Left lung (tissue), 10 donors: Measurements from ENCODE around the gene COMMD4. TPM values are rescaled to one million over a fixed set of nuclear protein-coding genes. Genes with fewer than 3 reads are reported as not detected.

Source experiments
- ATAC-seq: fragments of 200-7000 bp; cut with Tn5 transposase; one replicate; pipeline ENCODE4 v1.9.1; 2020; ENCODE audit warnings: moderate library complexity
- DNase-seq, 4 donors: peaks; one replicate each; pipeline ENCODE4 v3.0.0-alpha.2; 2013 to 2020
- H3K27ac ChIP-seq, 2 donors: fragments of 200-600 bp; sonication (generic) in 1 of 2; one replicate each; pipeline versions ENCODE4 v1.5.0 to v1.8.0; 2020 to 2021
- H3K27me3 ChIP-seq, 2 donors: fragments of 200-600 bp; sonication (generic) in 1 of 2; one replicate each; pipeline versions ENCODE4 v1.5.0 to v1.8.0; 2020 to 2021
- H3K36me3 ChIP-seq, 2 donors: fragments of 200-600 bp; sonication (generic) in 1 of 2; one replicate each; pipeline versions ENCODE4 v1.5.0 to v1.8.0; 2020 to 2021
- H3K4me1 ChIP-seq, 2 donors: fragments of 200-600 bp; one replicate each; pipeline ENCODE4 v1.8.0; 2021
- H3K4me3 ChIP-seq, 2 donors: fragments of 200-600 bp; sonication (generic) in 1 of 2; one replicate each; pipeline versions ENCODE4 v1.5.0 to v1.8.0; 2020 to 2021; ENCODE audit warnings: mild to moderate bottlenecking in 1 of 2
- H3K9me3 ChIP-seq, 2 donors: fragments of 200-600 bp; sonication (generic) in 1 of 2; one replicate each; pipeline versions ENCODE4 v1.5.0 to v1.8.0; 2020 to 2021
- CTCF ChIP-seq, 2 donors: fragments of 200-600 bp; sonication (generic) in 1 of 2; IDR thresholded peaks; one replicate each; pipeline versions ENCODE4 v1.5.0 to v1.8.0; 2021; ENCODE audit warnings: antibody characterized with exemption in 2 of 2
- intact Hi-C, 2 donors: fragments of 100-400 bp; cut with DNase I; formaldehyde crosslinking; loops; one replicate each; pipeline versions ENCODE4 v1.11.2 to v1.14.2; 2022
- polyA plus RNA-seq, 6 donors: library from polyadenylated mRNA; unstranded; fragments of 120-200 nt; gene quantifications; one replicate each; pipeline ENCODE4 v1.2.1, GENCODE V29; 2013; ENCODE audit not compliant: insufficient read length in 6 of 6
- total RNA-seq, 2 donors: library from RNA; stranded (reverse); fragmentation: NEBNext Ultra II Directional; extraction: Animal tissue kit (Norgen Biotek cat#: 25700); gene quantifications; one replicate each; pipeline ENCODE4 v1.2.1, GENCODE V29; 2021
- donor health status: DM: no; HTN: yes; CAD: no.
- donor health status: DM: no; HTN: no; CAD: no.

The COMMD4 gene
- total and polyA plus RNA-seq, 8 donors: 71.4 to 97.2 (median 76.2) TPM

DNA sequence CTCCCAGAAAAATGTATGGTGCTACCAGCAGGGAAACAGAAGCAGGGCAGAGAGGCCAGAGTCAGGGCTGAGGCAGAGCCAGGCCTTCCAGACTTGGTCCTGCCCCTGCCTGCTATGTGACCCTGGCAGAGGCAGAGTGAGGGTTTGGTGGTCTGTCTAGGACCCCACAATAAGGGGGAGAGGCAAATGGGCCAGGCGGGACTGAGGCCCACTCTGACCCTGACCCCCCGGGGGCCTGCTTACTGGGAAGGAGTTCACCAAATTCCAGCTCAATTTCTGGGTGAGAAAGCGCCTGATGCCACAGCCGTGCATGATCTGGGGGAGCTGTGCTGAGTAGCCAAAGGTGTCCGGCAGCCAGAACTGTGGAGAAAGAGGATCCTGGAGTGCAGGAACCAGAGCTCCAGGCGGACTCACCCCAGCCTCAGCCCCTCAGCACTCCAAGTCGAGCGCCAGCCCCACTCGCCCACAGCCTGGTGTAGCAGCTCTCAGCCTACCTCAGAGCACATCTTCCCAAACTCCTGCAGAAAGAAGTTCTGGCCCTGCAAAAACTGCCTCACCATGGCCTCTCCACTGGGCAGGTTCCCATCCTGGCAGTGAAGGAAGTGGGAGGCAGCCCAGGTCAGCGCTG lies 25.6 kb downstream of the COMMD4 start:
- no peaks in the 10 kb centered on the region for H3K4me1 ChIP-seq
- no peak overlapping the region for H3K27ac ChIP-seq
- ATAC-seq: no peak
- no peaks in the 10 kb centered on the region for H3K9me3 ChIP-seq
- TF ChIP-seq CTCF (IDR thresholded peaks at IDR 0.05): no peak
- intact Hi-C loops: no loop called here
- H3K27me3 ChIP-seq: no peaks in the 10 kb centered on the region
- no peak for DNase-seq
- no peak overlapping the region for H3K4me3 ChIP-seq
- H3K36me3 ChIP-seq: peaks cover 0 to 100% of the 10 kb centered on the region in 2 donors

- TF ChIP-seq CTCF (IDR thresholded peaks at IDR 0.05): no peak
- Histone ChIP-seq H3K9me3 (no peaks in the 10 kb centered on the region), H3K36me3 (peaks cover 0 to 100% of the 10 kb centered on the region in 2 donors), H3K4me3 (no peak overlapping the region), H3K27me3 (no peaks in the 10 kb centered on the region), H3K27ac (no peak overlapping the region), H3K4me1 (peaks cover 0 to 3% of the 10 kb centered on the region in 2 donors)
- intact Hi-C loops: no loop called here
- ATAC-seq (no peak), DNase-seq (no peak)
Observed at GRCh38 chr15:75361989-75362641, 26.3 kb downstream of the COMMD4 start.

DNA sequence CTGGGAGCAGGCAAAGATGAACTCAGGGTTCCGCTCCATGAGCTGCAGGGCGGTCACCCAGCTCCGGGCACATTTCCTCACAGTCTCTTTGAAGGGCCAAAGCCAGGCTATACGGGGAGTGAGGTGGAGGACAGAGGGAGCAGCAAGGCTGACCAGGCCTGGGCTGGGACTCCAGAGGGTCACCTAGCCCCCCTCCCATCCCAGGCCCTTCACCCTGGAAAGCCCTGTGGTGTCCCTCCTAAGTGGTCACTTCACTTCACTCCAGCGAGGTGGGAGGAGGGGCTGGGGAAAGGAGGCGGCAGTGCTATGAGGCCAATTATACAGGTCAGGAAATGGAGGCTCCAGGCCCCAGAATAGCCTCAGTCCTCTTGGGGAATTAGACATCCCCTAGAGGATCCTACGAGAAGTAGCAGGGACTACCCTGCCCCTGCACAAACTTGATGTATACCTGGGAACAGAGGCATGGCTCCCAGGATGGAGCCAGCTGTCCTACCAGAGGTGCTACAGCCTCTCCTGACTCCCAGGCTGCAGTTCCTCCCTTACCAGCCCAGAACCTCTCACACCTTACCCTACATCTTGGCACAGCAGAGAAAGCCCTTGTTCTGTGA lies 26.9 kb downstream of the COMMD4 start:
- no peak for TF ChIP-seq CTCF (IDR thresholded peaks at IDR 0.05)
- Histone ChIP-seq H3K4me1 (peaks cover 3 to 10% of the 10 kb centered on the region in 2 donors), H3K27ac (no peak overlapping the region), H3K27me3 (no peaks in the 10 kb centered on the region), H3K4me3 (no peak overlapping the region), H3K9me3 (no peaks in the 10 kb centered on the region), H3K36me3 (peaks cover 0 to 97% of the 10 kb centered on the region in 2 donors)
- ATAC-seq (no peak), DNase-seq (no peak)
- intact Hi-C loops: no loop called here

DNA sequence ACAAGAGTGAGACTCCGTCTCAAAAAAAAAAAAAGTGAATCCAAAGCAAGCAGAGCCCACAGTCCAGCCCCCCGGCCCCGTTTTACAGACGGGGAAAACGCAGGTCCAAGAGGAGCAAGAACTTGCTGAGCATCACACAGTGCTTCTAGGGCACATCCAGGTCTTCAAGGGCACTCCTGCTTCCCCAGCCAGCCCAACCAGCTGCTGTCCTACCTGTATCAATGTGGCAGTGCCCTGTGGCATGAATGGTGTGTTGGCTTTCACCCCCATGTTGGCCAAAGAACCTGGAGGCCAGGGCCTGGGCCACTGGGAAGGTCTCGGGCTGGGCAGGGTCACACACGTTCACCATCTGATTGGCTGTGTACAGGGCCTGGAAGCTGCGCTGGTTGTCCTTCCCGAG lies 27.9 kb downstream of the COMMD4 start:
- H3K27ac ChIP-seq: no peak overlapping the region
- no peaks in the 10 kb centered on the region for H3K9me3 ChIP-seq
- DNase-seq: no peak
- H3K4me1 ChIP-seq: peaks cover 3 to 12% of the 10 kb centered on the region in 2 donors
- peaks cover 0 to 86% of the 10 kb centered on the region in 2 donors for H3K36me3 ChIP-seq
- no peaks in the 10 kb centered on the region for H3K27me3 ChIP-seq
- H3K4me3 ChIP-seq: no peak overlapping the region
- intact Hi-C loops: no loop called here
- ATAC-seq: no peak
- no peak for TF ChIP-seq CTCF (IDR thresholded peaks at IDR 0.05)

DNA sequence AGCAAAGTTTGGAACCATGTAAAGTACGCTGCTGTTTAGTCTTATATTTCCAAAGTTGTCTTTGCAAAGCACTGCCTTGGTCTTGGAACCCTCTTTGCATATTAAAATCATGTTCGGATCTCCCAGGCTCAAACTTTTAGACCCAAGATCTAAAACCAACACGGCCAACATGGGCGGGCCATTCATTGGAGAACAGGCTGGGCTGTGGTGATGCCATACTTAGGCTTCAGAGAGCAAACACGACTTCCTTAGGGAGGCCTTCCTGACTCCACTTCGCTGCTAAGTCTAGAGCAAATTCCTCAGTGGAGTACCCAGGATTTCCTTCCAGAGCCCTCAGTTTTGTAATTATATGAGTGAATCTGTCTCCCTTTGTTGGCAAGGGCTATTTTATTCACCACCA lies 29.0 kb downstream of the COMMD4 start:
- no peak overlapping the region for H3K27ac ChIP-seq
- TF ChIP-seq CTCF (IDR thresholded peaks at IDR 0.05): no peak
- no peaks in the 10 kb centered on the region for H3K27me3 ChIP-seq
- no peak for DNase-seq
- H3K36me3 ChIP-seq: peaks cover 0 to 75% of the 10 kb centered on the region in 2 donors
- ATAC-seq: no peak
- no peaks in the 10 kb centered on the region for H3K9me3 ChIP-seq
- no peak overlapping the region for H3K4me3 ChIP-seq
- intact Hi-C loops: no loop called here
- peaks cover 11 to 23% of the 10 kb centered on the region in 2 donors for H3K4me1 ChIP-seq
